NCI-H526 treated with DMSO at 0.1 percent for 48 hours (cell line): ENCODE data around the gene FTO.
A peak's percentile ranks its signal among the peaks of the same experiment; 100 is the strongest.
"Not testable (repeated sequence)": the region's sequence is repeated elsewhere in the genome, so short reads cannot be mapped to it uniquely, and the experiment has no call there.

Experiments used
- DNase-seq: peaks from one replicate; lab custom pipeline; 2025; lab: John Stamatoyannopoulos, UW

The FTO gene

DNA sequence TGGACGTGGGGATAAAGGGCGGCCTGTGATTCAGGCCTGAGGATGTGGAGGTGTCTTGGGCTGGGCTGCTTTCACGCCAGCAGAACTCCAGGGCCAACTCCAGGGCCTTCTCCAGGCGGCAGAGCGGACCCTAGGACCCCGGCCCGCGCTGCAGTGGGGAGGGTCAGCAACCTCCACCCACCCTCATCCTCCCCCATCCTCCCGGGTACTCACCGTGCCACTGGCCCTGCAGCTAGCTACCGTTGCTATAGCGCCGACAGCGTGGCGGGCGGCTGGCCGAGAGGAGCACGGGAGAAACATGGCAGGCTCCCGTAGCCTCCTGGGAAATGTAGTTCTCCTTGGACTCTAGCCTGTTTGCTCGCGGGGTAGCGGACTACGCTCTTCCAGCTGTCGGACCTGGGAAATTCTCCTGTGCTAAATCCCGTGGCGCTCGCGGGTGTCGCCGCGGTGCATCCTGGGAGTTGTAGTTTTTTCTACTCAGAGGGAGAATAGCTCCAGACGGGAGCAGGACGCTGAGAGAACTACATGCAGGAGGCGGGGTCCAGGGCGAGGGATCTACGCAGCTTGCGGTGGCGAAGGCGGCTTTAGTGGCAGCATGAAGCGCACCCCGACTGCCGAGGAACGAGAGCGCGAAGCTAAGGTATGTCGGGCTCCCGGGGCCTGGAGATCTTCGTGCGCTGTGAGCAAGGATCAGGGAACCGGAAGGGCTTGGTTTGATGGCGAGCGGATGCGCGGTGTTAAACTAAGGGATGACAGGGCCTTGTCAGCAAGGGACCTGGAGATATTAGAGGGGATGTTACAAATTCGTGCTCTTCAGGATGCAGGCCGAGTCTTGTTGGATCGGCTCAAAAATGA, at the start of gene FTO, which contains the start of gene RPGRIP1L:
Gene FTO (plus strand): TSS at position 567 of the 855 bp plus-strand sequence.
Gene RPGRIP1L (minus strand): TSS at position 270 of the 855 bp plus-strand sequence. CDS start 3,136 bp downstream, outside the sequence.
- peak; percentile 96 for DNase-seq

DNA sequence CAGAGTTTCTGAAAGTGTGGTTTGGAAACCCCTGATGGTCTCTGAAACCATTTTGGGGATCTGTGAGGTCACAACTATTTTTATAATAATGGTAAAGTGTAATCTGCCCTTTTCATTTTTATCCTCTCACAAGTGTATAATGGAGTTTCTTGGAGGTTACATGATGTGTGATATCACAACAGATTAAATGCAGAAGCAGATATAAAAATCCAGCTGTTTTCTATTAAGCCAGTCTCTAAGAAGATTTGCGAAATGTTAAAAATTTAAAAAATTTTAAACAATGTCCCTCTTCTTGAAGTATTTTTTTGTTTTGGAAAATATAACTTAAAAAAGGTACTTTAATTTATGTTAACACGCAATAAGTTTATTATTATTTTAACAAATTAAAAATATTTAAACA, 49.0 kb upstream of the FTO start:
- DNase-seq: no peak

DNA sequence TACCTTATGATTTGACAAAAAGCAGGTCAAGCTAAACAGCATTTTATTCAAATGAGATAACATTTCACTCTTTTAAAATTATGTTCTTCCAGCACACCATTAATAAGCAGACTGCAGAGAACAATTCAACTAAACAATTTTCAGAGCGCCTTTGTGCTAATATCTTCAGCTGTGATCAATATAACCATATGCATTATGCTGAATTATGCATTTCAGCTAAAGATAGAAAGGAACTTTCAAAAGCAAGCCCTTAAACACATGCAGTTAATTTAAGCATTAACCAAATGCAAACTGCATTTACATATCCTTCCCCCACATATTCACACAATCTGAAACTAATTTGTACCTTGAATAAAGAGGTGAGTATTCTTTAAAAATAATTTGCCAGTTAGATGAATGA, 41.9 kb upstream of the FTO start:
- no peak for DNase-seq

DNA sequence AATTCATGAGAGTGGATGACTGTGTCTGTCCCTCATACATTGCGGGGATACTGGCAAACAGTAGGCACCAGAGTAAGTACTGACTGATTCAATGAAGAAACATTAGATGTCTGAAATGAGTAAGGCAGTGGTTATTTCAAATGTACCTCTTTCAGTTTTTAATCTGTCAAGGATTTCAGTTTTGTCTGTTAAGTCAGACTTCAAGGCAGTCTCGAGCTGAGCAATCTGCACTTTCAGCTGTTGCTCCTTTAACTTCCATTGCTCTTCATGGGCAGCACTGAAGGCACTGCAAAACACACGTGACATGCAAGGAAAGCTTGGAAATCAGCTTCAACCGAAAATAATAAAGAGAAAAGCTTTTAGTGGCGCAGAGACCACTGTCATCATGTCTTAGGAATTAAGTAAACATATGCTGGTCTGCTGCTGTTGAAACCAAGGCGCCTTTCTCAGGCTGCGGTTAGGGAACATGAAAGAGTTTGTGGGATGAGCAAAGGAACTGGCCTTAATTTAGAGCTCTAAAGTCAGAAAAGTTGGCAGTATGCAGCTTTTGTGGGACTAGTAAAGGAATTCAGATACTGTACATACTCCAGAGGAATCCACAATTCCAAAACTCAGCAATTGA, 39.1 kb upstream of the FTO start:
- no peak for DNase-seq

DNA sequence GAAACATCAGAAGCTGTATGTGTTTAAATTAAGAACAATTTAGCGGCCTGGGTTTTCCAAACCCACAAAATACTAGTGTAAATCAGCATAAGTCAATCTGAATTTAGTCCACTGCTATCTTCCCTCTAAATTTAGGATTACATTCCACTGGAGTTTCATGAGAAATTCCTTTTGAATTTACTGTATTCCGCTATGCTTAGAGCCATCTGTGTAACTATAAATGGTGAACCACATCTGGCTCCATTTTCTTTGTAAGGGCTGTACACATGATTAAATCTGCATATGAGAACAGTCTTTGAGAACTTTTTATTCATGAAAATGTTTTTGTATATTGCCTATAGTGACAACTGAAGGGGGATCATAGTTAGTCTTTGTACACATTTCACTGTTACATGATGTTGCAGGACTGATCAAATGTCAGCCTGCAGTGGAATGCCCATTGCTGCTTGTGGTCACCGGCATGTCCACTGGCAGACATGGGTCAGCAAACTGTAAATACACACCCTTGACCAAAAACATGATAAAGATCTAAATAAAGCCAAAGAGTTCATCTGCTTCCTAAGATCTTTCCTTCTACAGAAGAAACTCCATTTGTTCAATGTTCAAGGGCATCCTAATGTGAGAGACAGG, 37.1 kb upstream of the FTO start:
- no peak for DNase-seq

DNA sequence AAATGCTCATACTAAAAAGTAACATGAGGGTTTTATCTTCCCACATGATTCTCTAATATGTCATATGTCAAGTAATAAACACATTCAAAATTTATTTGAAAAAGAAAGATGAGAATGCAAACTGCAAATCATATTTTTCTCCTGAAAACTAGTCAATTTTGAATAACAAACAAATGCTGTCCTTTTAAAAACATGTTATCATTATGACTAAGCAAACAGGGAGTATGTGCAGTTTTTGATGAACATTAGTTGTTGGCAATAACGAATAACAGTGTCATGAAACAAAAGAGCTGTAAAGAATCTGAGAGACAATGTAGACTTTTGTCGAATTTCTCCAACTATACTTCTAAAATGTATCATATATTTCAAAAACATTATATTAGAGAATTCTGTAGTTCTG, 35.1 kb upstream of the FTO start:
- no peak for DNase-seq

DNA sequence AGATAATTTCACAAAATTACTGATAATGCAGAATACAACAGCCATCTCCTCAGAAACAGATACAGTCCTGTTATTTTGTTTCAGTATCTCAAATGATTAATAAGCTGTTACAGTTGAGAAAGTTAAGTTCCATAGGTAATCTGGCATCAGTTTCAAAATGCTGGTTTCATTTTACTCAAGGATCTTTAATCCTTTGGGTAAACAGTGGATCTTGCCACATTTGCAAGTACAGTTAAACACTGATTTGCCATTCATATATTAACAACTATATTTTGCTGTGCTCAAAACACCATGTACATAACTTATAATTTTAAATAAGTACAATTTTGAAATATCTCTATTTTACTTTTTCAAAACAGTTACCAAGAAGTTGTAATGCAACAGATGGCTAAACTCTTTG, 31.5 kb upstream of the FTO start:
- peak; percentile 14 for DNase-seq

DNA sequence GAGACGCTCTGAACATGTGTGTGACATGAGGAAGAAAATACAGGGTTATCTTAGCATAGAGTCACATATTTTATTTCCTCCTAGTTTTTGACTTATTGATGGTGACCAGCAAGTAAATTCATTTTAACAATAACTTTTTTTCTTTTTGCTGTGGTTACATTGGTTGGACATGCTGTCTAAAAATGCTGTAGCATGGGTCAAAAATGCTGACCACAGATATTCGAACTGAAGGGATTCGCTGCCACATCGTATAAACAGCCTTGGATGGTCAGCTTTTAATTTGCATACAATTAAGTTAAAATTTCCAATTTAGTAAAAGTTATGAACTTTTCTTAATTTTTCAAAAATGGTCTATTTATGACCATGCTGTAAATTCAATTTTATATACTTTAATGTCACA, 30.8 kb upstream of the FTO start:
- no peak for DNase-seq

DNA sequence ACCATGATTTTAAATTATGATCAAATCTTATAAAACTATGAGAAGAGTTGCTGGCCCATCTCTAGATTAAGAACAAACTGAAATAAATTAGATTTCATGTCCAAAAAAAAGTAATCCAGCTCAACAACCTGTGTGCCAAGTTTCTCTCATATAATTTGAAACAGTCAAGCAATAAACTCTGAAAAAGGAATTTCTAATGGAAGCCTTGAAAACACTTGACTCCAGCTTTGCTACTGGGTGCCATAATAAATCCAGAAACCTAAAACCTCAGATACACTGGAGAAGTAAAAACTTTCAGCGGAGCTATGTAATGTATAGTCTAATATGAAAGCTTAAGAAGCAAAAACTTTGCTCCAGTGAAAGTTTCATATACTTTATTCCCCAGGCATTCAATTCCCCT, 25.8 kb upstream of the FTO start:
- DNase-seq: no peak

DNA sequence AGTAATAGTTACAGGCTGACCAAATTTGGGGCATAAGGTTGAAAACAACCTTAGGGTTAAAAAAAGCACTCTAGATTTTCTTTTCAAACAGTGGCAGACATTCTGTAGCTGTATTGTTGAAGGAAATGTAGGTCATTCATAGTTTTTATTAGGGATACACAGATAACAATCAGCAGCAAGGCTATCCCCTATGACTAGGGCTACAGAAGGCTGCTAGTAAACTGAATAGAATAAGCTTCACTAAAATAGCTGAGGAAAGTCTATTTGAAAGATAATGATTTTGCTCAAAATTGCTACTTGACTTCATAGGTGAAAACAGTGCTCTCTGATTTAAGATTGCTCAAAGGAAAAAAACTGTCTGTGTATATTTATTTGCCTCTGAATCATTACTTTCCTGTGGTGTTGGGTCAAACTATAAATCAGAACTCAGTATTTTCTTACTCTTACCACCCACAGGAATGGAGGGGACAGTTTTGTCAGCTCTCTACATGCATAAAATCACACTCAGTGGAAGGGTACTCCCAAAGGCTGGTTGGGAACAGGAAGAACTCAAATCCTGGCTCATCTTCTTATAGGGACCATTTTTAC, 25.1 kb upstream of the FTO start:
- DNase-seq: no peak

DNA sequence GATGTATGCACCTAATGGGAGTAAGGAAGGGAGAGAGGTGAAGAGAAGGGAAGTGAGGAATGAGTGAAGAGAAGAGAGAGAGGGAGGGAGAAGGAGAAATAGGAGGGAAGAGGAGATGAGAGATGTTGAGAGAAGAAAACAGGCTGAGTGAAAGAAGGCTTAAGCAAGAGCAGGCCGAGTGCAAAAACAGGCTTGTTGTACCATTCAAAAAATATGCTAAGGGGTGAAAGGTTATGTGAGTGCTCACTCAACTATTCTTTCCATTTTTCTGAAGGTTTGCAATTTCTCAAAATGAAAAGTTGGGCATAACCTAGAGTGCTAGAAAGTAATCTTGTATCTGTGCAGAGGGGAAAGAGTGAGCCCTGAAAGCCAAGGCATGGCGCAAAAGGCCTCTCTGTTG, 23.2 kb upstream of the FTO start:
- DNase-seq: no peak

DNA sequence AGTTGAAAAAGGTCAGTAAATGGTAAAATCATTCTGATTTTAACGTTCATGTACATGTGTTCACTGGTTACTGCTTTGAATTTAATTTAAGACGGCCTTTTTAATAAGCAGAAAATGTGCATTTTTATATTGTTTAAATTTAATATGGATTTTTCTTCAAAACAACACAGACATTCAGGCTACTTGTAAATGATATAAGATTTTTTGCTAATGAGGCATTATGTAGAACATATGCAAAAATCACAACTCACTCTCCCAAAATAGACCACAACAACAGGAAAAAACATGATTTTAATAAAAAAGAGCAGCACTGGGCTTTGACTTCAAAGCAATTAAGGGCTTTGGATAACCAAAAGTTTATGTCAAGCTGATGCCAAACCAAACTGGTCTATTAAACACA, 22.6 kb upstream of the FTO start:
- no peak for DNase-seq

DNA sequence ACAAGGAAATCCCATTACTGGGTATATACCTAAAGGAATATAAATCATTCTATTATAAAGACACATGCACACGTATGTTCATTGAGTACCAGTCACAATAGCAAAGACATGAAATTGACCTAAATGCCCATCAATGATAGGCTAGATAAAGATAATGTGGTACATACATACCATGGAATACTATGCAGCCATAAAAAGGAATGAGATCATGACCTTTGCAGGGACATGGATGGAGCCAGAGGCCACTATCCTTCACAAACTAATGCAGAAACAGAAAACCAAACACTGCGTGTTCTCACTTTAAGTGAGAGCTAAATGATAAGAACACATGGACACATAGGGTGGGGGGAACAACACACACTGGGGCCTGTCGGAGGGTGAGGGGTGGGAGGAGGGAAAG, 18.6 kb upstream of the FTO start:
- not testable (repeated sequence) for DNase-seq

DNA sequence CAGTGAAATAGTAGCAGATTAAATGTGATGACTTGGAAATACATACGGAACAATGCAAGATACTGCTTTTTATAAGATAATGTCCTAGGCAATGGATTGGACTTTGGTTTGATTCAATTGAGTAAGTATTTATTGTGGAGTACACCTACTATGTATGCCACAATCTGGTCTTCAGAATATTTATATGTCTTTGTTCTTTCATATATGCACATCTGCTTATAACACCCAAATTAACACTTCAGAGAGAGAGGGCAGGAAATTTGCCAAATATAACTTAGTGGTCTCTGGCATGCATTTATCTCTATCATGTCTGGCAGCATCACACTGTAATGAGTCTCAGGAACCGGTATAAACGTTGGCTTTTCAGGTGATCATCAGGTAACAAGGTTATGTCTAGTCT, 17.2 kb upstream of the FTO start:
- DNase-seq: no peak

DNA sequence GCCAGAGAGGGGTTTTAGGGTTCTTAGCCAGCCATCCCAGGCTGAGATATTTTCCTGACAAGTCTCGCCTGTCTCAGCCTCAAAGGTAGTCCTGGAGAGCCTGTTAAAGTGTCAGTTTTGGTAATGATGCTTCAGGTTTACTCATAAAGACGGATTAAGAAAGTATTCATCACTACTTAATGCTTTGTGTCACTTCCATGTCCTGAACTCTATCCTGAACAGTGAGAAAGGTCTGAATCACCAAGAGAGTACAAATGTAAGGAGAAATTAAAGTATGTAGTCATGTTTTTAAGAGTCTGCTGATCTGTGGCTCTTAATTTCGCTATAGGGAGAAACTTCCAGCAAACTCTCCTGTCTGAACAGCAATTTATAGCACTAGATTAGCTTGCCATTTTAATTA, 14.3 kb upstream of the FTO start:
- DNase-seq: no peak

DNA sequence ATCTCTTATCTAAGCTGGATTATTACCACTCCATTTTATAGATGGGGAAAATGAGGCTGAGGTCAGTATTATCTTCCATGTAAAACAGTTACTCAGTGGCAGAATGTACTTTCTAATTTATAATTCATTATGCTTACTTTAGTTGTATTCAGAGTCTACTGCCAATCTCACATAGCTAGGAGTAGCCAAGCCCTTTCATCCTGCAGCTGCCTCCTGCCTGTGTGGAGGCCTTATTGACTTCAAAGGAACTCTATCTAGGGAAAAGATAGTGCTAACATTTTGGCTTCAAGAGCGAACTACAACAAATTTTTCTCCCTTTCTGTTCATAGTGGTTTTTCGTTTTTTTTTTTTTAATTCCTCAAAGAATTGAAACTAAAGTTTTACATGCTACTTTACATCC, 13.2 kb upstream of the FTO start:
- no peak for DNase-seq

DNA sequence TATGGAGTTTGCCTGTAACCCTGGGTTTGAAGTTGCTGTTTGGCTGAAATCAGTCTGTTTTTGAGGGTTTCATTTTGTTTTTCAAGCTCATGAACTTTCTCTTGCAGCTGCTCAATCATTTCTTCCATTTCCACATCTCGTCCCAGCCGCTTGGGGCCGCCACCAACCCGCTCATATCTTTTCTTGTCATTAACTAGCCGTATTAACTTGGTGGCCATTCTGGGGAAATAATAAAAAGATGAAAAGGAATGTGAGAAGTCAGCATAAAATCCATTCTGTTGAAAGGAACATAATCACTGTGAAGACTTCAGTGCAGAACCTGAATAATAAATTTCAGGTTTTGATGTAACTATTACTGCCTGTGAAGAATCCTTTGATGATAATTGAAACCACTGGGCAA, 11.8 kb upstream of the FTO start:
- DNase-seq: no peak

DNA sequence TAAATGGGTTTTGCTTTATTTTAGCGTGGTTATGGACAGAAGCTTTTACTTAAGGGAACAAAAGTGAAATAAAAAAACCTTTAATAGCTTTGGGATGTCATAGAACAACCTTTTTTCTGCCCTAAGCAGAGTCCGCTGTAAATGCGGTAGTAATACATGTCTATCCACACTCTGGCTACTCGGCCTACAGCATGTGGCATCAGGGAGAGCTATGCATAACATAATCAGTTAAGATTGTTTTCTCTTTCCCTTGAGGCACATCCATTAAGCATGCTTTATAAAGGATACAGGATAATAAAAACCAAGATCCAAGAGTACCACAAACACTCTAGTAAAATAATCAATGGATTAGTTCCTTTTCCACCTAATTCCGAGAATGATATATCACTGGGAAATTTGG, 10.6 kb upstream of the FTO start:
- no peak for DNase-seq

DNA sequence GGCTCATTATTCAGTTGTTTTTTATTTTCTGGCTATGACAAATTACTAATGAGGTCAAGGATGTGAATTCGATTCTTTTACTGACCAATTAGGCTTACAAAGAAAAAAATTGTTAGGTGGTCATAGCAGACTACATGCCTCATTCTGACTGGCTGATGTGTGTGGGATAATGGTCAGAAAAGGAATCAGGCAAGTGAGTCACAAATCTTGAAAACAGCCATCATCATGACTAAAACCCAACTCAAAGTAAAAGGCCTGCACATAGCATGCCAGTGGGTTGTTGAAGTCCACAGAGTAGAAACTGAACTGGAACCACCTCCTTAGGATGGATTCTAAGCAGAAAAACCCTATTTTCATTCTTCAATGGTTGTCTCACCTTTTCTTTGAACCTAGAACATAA, 8.9 kb upstream of the FTO start:
- DNase-seq: no peak

DNA sequence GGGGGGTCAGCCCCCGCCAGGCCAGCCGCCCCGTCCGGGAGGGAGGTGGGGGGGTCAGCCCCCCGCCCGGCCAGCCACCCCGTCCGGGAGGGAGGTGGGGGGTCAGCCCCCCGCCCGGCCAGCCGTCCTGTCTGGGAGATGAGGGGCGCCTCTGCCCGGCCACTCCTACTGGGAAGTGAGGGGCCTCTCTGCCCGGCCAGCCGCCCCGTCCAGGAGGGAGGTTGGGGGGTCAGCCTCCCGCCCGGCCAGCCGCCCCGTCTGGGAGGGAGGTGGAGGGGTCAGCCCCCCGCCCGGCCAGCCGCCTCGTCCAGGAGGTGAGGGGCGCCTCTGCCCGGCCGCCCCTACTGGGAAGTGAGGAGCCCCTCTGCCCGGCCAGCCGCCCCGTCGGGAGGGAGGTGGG, 5.7 kb upstream of the FTO start:
- not testable (repeated sequence) for DNase-seq

DNA sequence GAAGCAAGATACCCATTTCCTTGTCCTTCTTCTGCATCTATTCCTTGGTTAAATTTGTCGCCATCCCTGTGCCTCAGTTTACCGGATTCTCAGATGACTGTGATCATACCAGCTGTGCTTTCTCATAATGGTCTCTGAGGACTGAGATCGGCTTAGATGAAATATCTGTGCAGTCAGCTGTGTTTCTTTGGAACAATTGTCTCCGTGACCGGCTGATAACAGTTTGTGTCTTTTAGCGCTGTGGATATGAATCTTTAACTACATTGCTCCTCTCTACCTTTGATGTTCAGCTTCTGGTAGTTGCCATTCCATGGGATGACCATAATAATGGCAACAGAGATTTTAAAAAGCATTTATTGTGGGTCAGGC, 473 bp downstream of the FTO start:
- DNase-seq: no peak

DNA sequence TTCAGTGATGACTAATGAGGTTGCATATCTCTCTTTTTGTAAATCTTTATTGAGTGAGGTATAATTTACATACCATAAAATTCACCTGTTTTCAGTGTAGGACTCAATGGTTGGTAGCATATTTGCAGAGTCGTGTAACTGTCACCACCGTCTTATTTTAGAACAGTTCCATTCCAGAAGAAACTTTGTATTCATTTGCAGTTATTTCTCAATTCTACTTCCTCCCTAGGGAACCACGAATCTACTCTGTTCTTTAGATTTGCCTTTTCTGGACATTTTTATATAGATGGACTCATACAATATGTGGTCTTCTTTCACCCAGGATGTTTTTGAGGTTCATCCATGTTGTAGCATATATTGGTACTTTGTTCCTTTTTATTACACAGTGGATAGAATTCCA, 3.7 kb downstream of the FTO start:
- peak; percentile 38 for DNase-seq

DNA sequence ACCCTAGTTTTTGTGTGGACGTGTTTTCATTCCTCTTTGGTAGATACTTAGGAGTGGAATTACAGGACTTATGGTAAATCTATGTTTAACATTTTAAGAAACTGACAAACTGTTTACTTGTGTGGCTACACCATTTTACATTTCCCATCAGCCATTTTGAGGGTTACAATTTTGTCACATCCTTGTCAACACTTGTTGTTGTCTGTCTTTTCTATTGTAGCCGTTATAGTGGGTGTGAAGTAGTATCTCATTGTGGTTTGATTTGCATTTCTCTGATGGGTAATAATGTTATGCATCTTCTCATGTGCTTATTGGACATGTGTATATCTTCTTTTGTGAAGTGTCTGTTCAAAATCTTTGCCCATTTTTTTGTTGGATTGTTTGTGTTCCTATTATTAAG, 4.5 kb downstream of the FTO start:
- DNase-seq: no peak
